K562 (cell line): ENCODE data around the gene TMIGD2. TPM values are rescaled to one million over a fixed set of nuclear protein-coding genes. Genes with fewer than 3 reads are reported as not detected.

Experiments
- ATF1 ChIP-seq, 2 experiments: fragments of 450-650 bp in 1 of 2; IDR thresholded peaks; 2 replicates each; pipeline ENCODE4 v1.6.1; 2016; ENCODE audit warnings: missing compliant biosample characterization in 1 of 2, missing genetic modification characterization in 1 of 2
- CREB1 ChIP-seq, 2 experiments: sonication (generic) in 1 of 2; formaldehyde crosslinking in 1 of 2; IDR thresholded peaks; 2 replicates each; pipeline versions ENCODE4 v1.6.1 to v1.8.0; 2012 to 2022; ENCODE audit warnings: inconsistent platforms in 1 of 2, mild to moderate bottlenecking in 1 of 2, missing genetic modification reagents in 1 of 2, moderate library complexity in 1 of 2
- CXXC5 ChIP-seq: fragments of 250-450 bp; sonication (Bioruptor Pico); IDR thresholded peaks from 2 replicates; pipeline ENCODE4 v1.8.0; 2022; ENCODE audit warnings: inconsistent platforms, mild to moderate bottlenecking, moderate library complexity
- HMGN3 ChIP-seq: IDR thresholded peaks from 2 replicates; pipeline ENCODE4 v1.6.1; 2011; ENCODE audit warnings: borderline replicate concordance, low read depth, mild to moderate bottlenecking, mixed read lengths, low read length; ENCODE audit not compliant: insufficient read length; ENCODE audit errors: extremely low read depth
- JUN ChIP-seq, 2 experiments: sonication (generic) in 1 of 2; formaldehyde crosslinking in 1 of 2; IDR thresholded peaks; 2 replicates each; pipeline versions ENCODE4 v1.6.1 to v1.8.0; 2012 to 2022; ENCODE audit warnings: borderline replicate concordance in 2 of 2, mild to moderate bottlenecking in 2 of 2, improper control_type of control experiment in 1 of 2, low read depth in 1 of 2, low read length in 1 of 2, missing genetic modification reagents in 1 of 2
- MBD2 ChIP-seq: sonication (generic); IDR thresholded peaks from 2 replicates; pipeline ENCODE4 v1.6.1; 2016; ENCODE audit warnings: low read depth, borderline replicate concordance
- MEIS2 ChIP-seq: fragments of 450-650 bp; IDR thresholded peaks from 2 replicates; pipeline ENCODE4 v1.6.1; 2014; ENCODE audit warnings: mild to moderate bottlenecking; ENCODE audit not compliant: partially characterized antibody
- NCOA1 ChIP-seq: fragments of 450-650 bp; IDR thresholded peaks from 2 replicates; pipeline ENCODE4 v1.6.1; 2016; ENCODE audit warnings: low read depth
- NCOA2 ChIP-seq, 2 experiments: fragments of 450-650 bp; IDR thresholded peaks; 2 replicates each; pipeline ENCODE4 v1.6.1; 2018; ENCODE audit warnings: mild to moderate bottlenecking in 2 of 2, moderate library complexity in 1 of 2; ENCODE audit not compliant: partially characterized antibody in 2 of 2
- NONO ChIP-seq, 2 experiments: fragments of 200-400 bp in 1 of 2; fragments of 450-650 bp in 1 of 2; formaldehyde crosslinking in 1 of 2; IDR thresholded peaks; 2 replicates each; pipeline ENCODE4 v1.6.1; 2017; ENCODE audit warnings: low read depth in 2 of 2, mild to moderate bottlenecking in 2 of 2, moderate library complexity in 2 of 2, low read length in 1 of 2
- NRF1 ChIP-seq, 2 experiments: fragments of 450-650 bp; IDR thresholded peaks in 1 of 2; conservative IDR thresholded peaks in 1 of 2; 2 replicates each; pipeline ENCODE4 v1.6.1; 2014; ENCODE audit warnings: mild to moderate bottlenecking in 2 of 2
- POLR2G ChIP-seq: fragments of 200-400 bp; formaldehyde crosslinking; IDR thresholded peaks from 2 replicates; pipeline ENCODE4 v1.6.1; 2017; ENCODE audit warnings: low read depth, mild to moderate bottlenecking, antibody characterized with exemption, low read length, moderate library complexity
- RB1 ChIP-seq: fragments of 450-650 bp; IDR thresholded peaks from 2 replicates; pipeline ENCODE4 v1.6.1; 2017; ENCODE audit warnings: low read depth, mild to moderate bottlenecking
- SIN3A ChIP-seq, 2 experiments: fragments of 150-350 bp in 1 of 2; IDR thresholded peaks; 2 replicates each; pipeline ENCODE4 v1.6.1; 2011 to 2016; ENCODE audit warnings: borderline replicate concordance in 2 of 2, low read depth in 2 of 2, low read length in 2 of 2, mild to moderate bottlenecking in 2 of 2, moderate library complexity in 2 of 2; ENCODE audit not compliant: control insufficient read depth in 1 of 2
- SMAD1 ChIP-seq: fragments of 150-350 bp; IDR thresholded peaks from 2 replicates; pipeline ENCODE4 v1.6.1; 2014; ENCODE audit warnings: low read length, low read depth; ENCODE audit not compliant: partially characterized antibody
- TBL1XR1 ChIP-seq, 2 experiments: IDR thresholded peaks; 2 replicates each; pipeline ENCODE4 v1.6.1; 2012; ENCODE audit warnings: improper control_type of control experiment in 2 of 2, low read length in 2 of 2, mild to moderate bottlenecking in 1 of 2
- ZC3H8 ChIP-seq: fragments of 450-650 bp; IDR thresholded peaks from 2 replicates; pipeline ENCODE4 v1.6.1; 2017
- ZFX ChIP-seq: sonication (generic); formaldehyde crosslinking; IDR thresholded peaks from 2 replicates; pipeline ENCODE4 v1.8.0; 2022; ENCODE audit warnings: mild to moderate bottlenecking, missing genetic modification reagents, moderate library complexity
- polyA plus RNA-seq, 8 experiments: library from polyadenylated mRNA; depleted of rRNA in 4 of 8; stranded (reverse) in 5 of 8; unstranded in 3 of 8; fragments of >200 nt; fragmentation: Nextera tagmentation in 2 of 8; fragmentation: Illumina TruSeq in 1 of 8; extraction: Ambion mirVana in 2 of 8; extraction: Trizol in 1 of 8; gene quantifications; 2 replicates each; pipeline versions ENCODE4 v1.2.1 to v1.2.3, GENCODE V29; 2011 to 2014; ENCODE audit warnings: inconsistent platforms in 1 of 8, missing spikeins in 1 of 8
- total RNA-seq, 7 experiments: library from RNA; depleted of rRNA in 6 of 7; stranded (reverse); fragments of >200 nt in 6 of 7; fragmentation: Illumina TruSeq in 2 of 7; extraction: Trizol in 2 of 7; gene quantifications; 2 replicates each; pipeline versions ENCODE4 v1.2.1 to v1.2.3, GENCODE V29; 2011 to 2021; ENCODE audit warnings: low replicate concordance in 1 of 7
- TF ChIP-seq, protein P1 (sequence below): sonication (generic); formaldehyde crosslinking; IDR thresholded peaks from 2 replicates; pipeline ENCODE4 v1.8.0; 2022; ENCODE audit warnings: missing genetic modification reagents, mild to moderate bottlenecking, moderate library complexity, borderline replicate concordance
- TF ChIP-seq, protein P2 (sequence below): fragments of 450-650 bp; IDR thresholded peaks from 2 replicates; pipeline ENCODE4 v1.7.1; 2018; ENCODE audit warnings: mild to moderate bottlenecking, low read depth; ENCODE audit not compliant: partially characterized antibody

Gene TMIGD2
- total and polyA plus RNA-seq, 9 of the 15 experiments (the other 6 are each of a cell fraction or from before 2014, with no cell fraction given), result not detected

DNA sequence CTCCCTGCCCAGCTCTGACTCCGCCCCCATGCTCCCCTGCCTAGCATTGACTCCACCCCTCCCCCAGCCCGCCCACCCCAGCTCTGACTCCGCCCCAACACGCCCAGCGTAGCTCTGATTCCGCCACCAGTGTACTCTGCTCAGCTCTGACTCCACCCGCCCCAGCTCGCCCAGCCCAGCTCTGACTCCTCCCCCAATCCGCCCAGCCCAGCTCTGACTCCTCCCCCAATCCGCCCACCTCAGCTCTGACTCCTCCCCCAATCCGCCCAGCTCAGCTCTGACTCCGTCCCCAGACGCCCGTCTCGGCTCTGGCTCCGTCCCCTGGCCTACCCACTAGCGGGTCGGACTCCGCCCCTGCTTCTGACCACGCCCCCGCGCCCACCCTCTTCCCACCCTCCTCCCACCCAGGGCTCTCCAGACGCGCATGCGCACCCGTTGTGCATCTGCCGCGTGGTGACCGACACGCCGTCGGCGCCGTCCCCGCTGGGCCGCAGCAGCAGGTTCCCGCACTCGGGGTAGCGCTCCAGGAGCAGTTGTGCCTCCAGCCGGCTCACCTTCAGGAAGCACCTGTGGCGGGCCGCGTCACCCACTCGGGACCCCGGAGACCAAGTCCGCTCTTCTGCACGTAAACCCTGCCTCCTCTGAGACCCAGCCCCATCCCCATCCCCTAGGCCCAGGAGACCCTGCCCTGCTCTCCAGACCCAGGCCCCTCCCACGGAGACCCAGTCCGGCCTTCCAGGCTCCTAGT, 26.2 kb upstream of the TMIGD2 start (continued):
- TF ChIP-seq POLR2G (peak; percentile 91), JUN (IDR thresholded peaks at IDR 0.05; ENCODE audit: borderline replicate concordance, low read depth, low read length) (peak; percentile 42; the same call in 1 of the 2 replicates), JUN (CRISPR knock-in tag; IDR thresholded peaks at IDR 0.05; ENCODE audit: borderline replicate concordance) (no peak), TBL1XR1 (IDR thresholded peaks at IDR 0.05; ENCODE audit: low read length in 2 of 2) (peak in 1 of 2 experiments; percentile 100; a peak in 2 of 4 replicates), NONO (IDR thresholded peaks at IDR 0.05; ENCODE audit: low read depth in 2 of 2, low read length in 1 of 2) (0 out of 4 replicates have a peak, but pooled peaks of 1 of the 2 experiments have one; percentile 24), ATF1 (CRISPR knock-in tag; IDR thresholded peaks at IDR 0.05) (no peak), ATF1 (tag; IDR thresholded peaks at IDR 0.05) (peak; percentile 42), RB1 (peak; percentile 70), CREB1 (IDR thresholded peaks at IDR 0.05) (peak; percentile 45), CREB1 (CRISPR knock-in tag; IDR thresholded peaks at IDR 0.05) (no peak; the same call in 1 of the 2 replicates), HMGN3 (peak; percentile 100), CXXC5 (CRISPR knock-in tag) (peak; percentile 71), NCOA2 (IDR thresholded peaks at IDR 0.05; ENCODE audit: partially characterized antibody in 2 of 2) (no peak), SIN3A (IDR thresholded peaks at IDR 0.05; ENCODE audit: borderline replicate concordance in 2 of 2, control insufficient read depth in 1 of 2, low read depth in 2 of 2, low read length in 2 of 2) (peak; percentile 66 to 88; a peak in 3 of 4 replicates), MBD2 (peak; percentile 100), ZFX (CRISPR knock-in tag) (peak; percentile 87), MEIS2 (peak; percentile 61), NRF1 (conservative IDR thresholded peaks at IDR 0.05 in 1 of 2, IDR thresholded peaks at IDR 0.05 in 1 of 2) (peak; percentile 95 to 96), NCOA1 (peak; percentile 77; the same call in 1 of the 2 replicates), SMAD1 (peak; percentile 55), ZC3H8 (peak; percentile 97)
- TF ChIP-seq, protein P1, sequence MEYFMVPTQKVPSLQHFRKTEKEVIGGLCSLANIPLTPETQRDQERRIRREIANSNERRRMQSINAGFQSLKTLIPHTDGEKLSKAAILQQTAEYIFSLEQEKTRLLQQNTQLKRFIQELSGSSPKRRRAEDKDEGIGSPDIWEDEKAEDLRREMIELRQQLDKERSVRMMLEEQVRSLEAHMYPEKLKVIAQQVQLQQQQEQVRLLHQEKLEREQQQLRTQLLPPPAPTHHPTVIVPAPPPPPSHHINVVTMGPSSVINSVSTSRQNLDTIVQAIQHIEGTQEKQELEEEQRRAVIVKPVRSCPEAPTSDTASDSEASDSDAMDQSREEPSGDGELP (CRISPR knock-in tag), result peak; percentile 65
- TF ChIP-seq, protein P2, sequence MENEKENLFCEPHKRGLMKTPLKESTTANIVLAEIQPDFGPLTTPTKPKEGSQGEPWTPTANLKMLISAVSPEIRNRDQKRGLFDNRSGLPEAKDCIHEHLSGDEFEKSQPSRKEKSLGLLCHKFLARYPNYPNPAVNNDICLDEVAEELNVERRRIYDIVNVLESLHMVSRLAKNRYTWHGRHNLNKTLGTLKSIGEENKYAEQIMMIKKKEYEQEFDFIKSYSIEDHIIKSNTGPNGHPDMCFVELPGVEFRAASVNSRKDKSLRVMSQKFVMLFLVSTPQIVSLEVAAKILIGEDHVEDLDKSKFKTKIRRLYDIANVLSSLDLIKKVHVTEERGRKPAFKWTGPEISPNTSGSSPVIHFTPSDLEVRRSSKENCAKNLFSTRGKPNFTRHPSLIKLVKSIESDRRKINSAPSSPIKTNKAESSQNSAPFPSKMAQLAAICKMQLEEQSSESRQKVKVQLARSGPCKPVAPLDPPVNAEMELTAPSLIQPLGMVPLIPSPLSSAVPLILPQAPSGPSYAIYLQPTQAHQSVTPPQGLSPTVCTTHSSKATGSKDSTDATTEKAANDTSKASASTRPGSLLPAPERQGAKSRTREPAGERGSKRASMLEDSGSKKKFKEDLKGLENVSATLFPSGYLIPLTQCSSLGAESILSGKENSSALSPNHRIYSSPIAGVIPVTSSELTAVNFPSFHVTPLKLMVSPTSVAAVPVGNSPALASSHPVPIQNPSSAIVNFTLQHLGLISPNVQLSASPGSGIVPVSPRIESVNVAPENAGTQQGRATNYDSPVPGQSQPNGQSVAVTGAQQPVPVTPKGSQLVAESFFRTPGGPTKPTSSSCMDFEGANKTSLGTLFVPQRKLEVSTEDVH, result peak; percentile 98
